HG02870 (cell line): ENCODE measurements around the gene AMFR.

Experiments used
- ATAC-seq: cut with Tn5 transposase; IDR thresholded peaks from one replicate; pipeline ENCODE4 v1.9.1; 2021; ENCODE audit warnings: mild to moderate bottlenecking, moderate library complexity; ENCODE audit not compliant: unreplicated experiment

Gene AMFR

GRCh38 chr16:56424404-56424764 lies 961 bp downstream of the AMFR start:
- no peak for ATAC-seq

GRCh38 chr16:56423584-56424403 lies 1.6 kb downstream of the AMFR start:
- no peak for ATAC-seq

- ATAC-seq: no peak
These were observed 2.4 kb downstream of the AMFR start for GRCh38 chr16:56422896-56423441.

GRCh38 chr16:56421976-56422669 lies 3.2 kb downstream of the AMFR start:
- no peak for ATAC-seq

GRCh38 chr16:56421313-56421712 lies 4.0 kb downstream of the AMFR start:
- no peak for ATAC-seq

- ATAC-seq: no peak
These were observed 4.7 kb downstream of the AMFR start for GRCh38 chr16:56420613-56421012.

- ATAC-seq: no peak
These were observed 5.4 kb downstream of the AMFR start for GRCh38 chr16:56419740-56420548.

GRCh38 chr16:56417138-56417537 lies 8.2 kb downstream of the AMFR start:
- no peak for ATAC-seq

- no peak for ATAC-seq
These were observed 9.5 kb downstream of the AMFR start for GRCh38 chr16:56415875-56416274.

- no peak for ATAC-seq
These were observed 11.0 kb downstream of the AMFR start for GRCh38 chr16:56414366-56414765.

- no peak for ATAC-seq
These were observed 12.0 kb downstream of the AMFR start for GRCh38 chr16:56413381-56413780.

GRCh38 chr16:56411624-56412023 lies 13.7 kb downstream of the AMFR start:
- ATAC-seq: no peak

GRCh38 chr16:56411123-56411522 lies 14.2 kb downstream of the AMFR start:
- no peak for ATAC-seq

GRCh38 chr16:56409195-56409594 lies 16.1 kb downstream of the AMFR start:
- no peak for ATAC-seq

GRCh38 chr16:56408379-56409098 lies 16.8 kb downstream of the AMFR start:
- ATAC-seq: no peak

- ATAC-seq: no peak
These were observed 19.2 kb downstream of the AMFR start for GRCh38 chr16:56405977-56406672.

GRCh38 chr16:56401482-56401881 lies 23.9 kb downstream of the AMFR start:
- ATAC-seq: no peak

- no peak for ATAC-seq
These were observed 24.9 kb downstream of the AMFR start for GRCh38 chr16:56400458-56400857.

GRCh38 chr16:56399486-56399885 lies 25.9 kb downstream of the AMFR start:
- ATAC-seq: no peak

GRCh38 chr16:56399047-56399446 lies 26.3 kb downstream of the AMFR start:
- no peak for ATAC-seq
